CD4-positive, alpha-beta memory T cell (primary cell): ENCODE results near the gene SHC2. TPM values are rescaled to one million over a fixed set of nuclear protein-coding genes. Genes with fewer than 3 reads are reported as not detected.
"Not testable (repeated sequence)": the region's sequence is repeated elsewhere in the genome, so short reads cannot be mapped to it uniquely, and the experiment has no call there.

Experiments
- CTCF ChIA-PET: fragments of 350-600 bp; sonication (Branson Sonifier 250); formaldehyde crosslinking; loops from one replicate; lab custom pipeline; 2021; ENCODE audit warnings: inconsistent platforms; ENCODE audit not compliant: partially characterized antibody; lab: Charles Lee
- POLR2A ChIA-PET: fragments of 350-600 bp; sonication (Branson Sonifier 250); formaldehyde crosslinking; loops from one replicate; lab custom pipeline; 2021; ENCODE audit not compliant: partially characterized antibody; lab: Charles Lee
- DNase-seq, 5 donors: peaks; one replicate each; pipeline versions ENCODE4 v3.0.0 to v3.0.0-alpha.2; 2020 to 2022; ENCODE audit warnings: mixed read lengths in 1 of 5
- H3K27ac ChIP-seq: one replicate; pipeline ENCODE4 v1.7.0; 2013; ENCODE audit warnings: low read depth, low read length
- H3K27me3 ChIP-seq: 2 replicates; pipeline ENCODE4 v1.7.0; 2013; ENCODE audit warnings: mild to moderate bottlenecking, low read length, moderate library complexity; ENCODE audit not compliant: insufficient read depth
- H3K36me3 ChIP-seq: 2 replicates; pipeline ENCODE4 v1.7.0; 2013; ENCODE audit warnings: mild to moderate bottlenecking, low read length, moderate library complexity; ENCODE audit not compliant: insufficient read depth
- H3K4me1 ChIP-seq: 2 replicates; pipeline ENCODE4 v1.7.0; 2013; ENCODE audit warnings: mild to moderate bottlenecking, low read length, moderate library complexity; ENCODE audit not compliant: insufficient read depth
- H3K4me3 ChIP-seq, 2 donors: one replicate each; pipeline ENCODE4 v1.7.0; 2013; ENCODE audit warnings: low read length in 2 of 2, mild to moderate bottlenecking in 1 of 2
- H3K9me3 ChIP-seq, 2 donors: one replicate each; pipeline ENCODE4 v1.7.0; 2013; ENCODE audit warnings: low read length in 2 of 2, control low read depth in 1 of 2; ENCODE audit not compliant: control insufficient read depth in 1 of 2
- H3K27ac Mint-ChIP-seq, 7 donors: one replicate each; pipeline ENCODE4 v1.8.0; 2020 to 2021; ENCODE audit warnings: mixed read lengths in 7 of 7, mild to moderate bottlenecking in 6 of 7, inconsistent platforms in 3 of 7, moderate library complexity in 3 of 7
- H3K27me3 Mint-ChIP-seq, 2 donors: one replicate each; pipeline ENCODE4 v1.8.0; 2020 to 2021; ENCODE audit warnings: mixed read lengths in 2 of 2
- H3K36me3 Mint-ChIP-seq, 2 donors: one replicate each; pipeline ENCODE4 v1.8.0; 2020 to 2021; ENCODE audit warnings: mixed read lengths in 2 of 2, inconsistent platforms in 1 of 2, mild to moderate bottlenecking in 1 of 2
- H3K4me1 Mint-ChIP-seq, 4 donors: one replicate each; pipeline ENCODE4 v1.8.0; 2020 to 2021; ENCODE audit warnings: mixed read lengths in 4 of 4, mild to moderate bottlenecking in 1 of 4
- H3K4me3 Mint-ChIP-seq, 8 donors: one replicate each; pipeline ENCODE4 v1.8.0; 2020 to 2021; ENCODE audit warnings: mixed read lengths in 8 of 8, mild to moderate bottlenecking in 7 of 8, moderate library complexity in 6 of 8, inconsistent platforms in 3 of 8
- H3K9me3 Mint-ChIP-seq, 8 donors: one replicate each; pipeline ENCODE4 v1.8.0; 2020 to 2021; ENCODE audit warnings: mixed read lengths in 8 of 8, mild to moderate bottlenecking in 5 of 8, inconsistent platforms in 3 of 8, moderate library complexity in 1 of 8
- intact Hi-C: fragments of 100-400 bp; cut with micrococcal nuclease; formaldehyde crosslinking; loops from one replicate; pipeline ENCODE4 v1.15.1; 2023
- polyA plus RNA-seq, 2 donors: library from polyadenylated mRNA; unstranded; fragments of 300-500 nt; fragmentation: Illumina TruSeq; gene quantifications; one replicate each; pipeline ENCODE4 v1.2.3, GENCODE V29; 2021
- total RNA-seq, 2 experiments: library from RNA; stranded (reverse); gene quantifications; one replicate each; pipeline ENCODE4 v1.2.3, GENCODE V29; 2021

SHC2 gene
- total and polyA plus RNA-seq, 4 experiments from 2014 or later = 0.55 to 0.64 TPM; not detected in 2

DNA sequence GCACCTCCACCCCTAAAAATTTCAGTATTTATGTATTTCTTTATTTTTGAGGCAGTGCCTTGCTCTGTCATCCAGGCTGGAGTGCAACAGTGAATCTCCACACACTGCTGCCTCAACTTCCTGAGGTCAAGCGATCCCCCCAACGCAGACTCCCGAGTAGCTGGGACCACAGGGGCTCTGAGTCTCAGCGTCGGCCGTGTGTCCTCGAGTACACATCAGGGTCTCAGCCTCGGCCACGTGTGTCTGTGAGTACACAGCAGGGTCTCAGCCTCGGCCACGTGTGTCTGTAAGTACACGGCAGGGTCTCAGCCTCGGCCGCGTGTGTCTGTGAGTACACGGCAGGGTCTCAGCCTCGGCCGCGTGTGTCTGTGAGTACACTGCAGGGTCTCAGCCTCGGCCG is 73.1 kb downstream of the SHC2 start:
- no peak overlapping the region for H3K4me3 Mint-ChIP-seq
- peaks cover 3 to 15% (median 8%) of the 10 kb centered on the region in 4 donors for H3K4me1 Mint-ChIP-seq
- no peak overlapping the region for H3K27ac Mint-ChIP-seq
- no peaks in the 10 kb centered on the region for H3K36me3 Mint-ChIP-seq
- intact Hi-C loops = no loop called here
- DNase-seq = no peak
- ChIA-PET CTCF (no interaction called here), POLR2A (no interaction called here)
- Histone ChIP-seq H3K4me3 (no peak overlapping the region), H3K36me3 (no peaks in the 10 kb centered on the region), H3K27ac (no peak overlapping the region), H3K4me1 (peaks cover 6% of the 10 kb centered on the region), H3K27me3 (peaks cover 3% of the 10 kb centered on the region), H3K9me3 (no peaks in the 10 kb centered on the region)
- H3K27me3 Mint-ChIP-seq = peaks cover 27 to 34% of the 10 kb centered on the region in 2 donors
- H3K9me3 Mint-ChIP-seq = peaks cover 0 to 1% (median 0%) of the 10 kb centered on the region in 8 donors

GRCh38 chr19:386632-387301 is 74.1 kb downstream of the SHC2 start:
- POLR2A ChIA-PET, H3K36me3 ChIP-seq, H3K9me3 Mint-ChIP-seq, H3K9me3 ChIP-seq, H3K4me3 Mint-ChIP-seq, H3K27ac Mint-ChIP-seq, H3K4me3 ChIP-seq, H3K27ac ChIP-seq, CTCF ChIA-PET, H3K4me1 ChIP-seq, DNase-seq, H3K36me3 Mint-ChIP-seq, intact Hi-C loops, H3K27me3 ChIP-seq: not testable (repeated sequence)
- peaks cover 10 to 19% (median 15%) of the 10 kb centered on the region in 4 donors for H3K4me1 Mint-ChIP-seq
- H3K27me3 Mint-ChIP-seq = peaks cover 30 to 37% of the 10 kb centered on the region in 2 donors

DNA sequence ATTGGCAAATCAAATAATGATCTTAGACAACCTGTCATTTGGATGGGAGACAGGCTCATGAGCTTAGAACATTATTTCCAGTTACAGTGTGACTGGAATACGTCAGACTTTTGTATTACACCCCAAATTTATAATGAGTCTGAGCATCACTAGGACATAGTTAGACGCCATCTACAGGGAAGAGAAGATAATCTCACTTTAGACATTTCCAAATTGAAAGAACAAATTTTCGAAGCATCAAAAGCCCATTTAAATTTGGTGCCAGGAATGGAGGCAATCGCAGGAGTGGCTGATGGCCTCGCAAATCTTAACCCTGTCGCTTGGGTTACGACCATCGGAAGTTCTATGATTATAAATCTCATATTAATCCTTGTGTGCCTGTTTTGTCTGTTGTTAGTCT is 74.6 kb downstream of the SHC2 start:
- Mint-ChIP-seq H3K27me3 (peaks cover 30 to 37% of the 10 kb centered on the region in 2 donors), H3K4me3 (peak overlapping the region in 1 of 8 donors; percentile 52), H3K4me1 (peaks cover 10 to 23% (median 15%) of the 10 kb centered on the region in 4 donors)
- H3K36me3 Mint-ChIP-seq, H3K27ac Mint-ChIP-seq, H3K4me3 ChIP-seq, H3K9me3 ChIP-seq, H3K9me3 Mint-ChIP-seq, DNase-seq, intact Hi-C loops, POLR2A ChIA-PET, H3K36me3 ChIP-seq, CTCF ChIA-PET, H3K27me3 ChIP-seq, H3K27ac ChIP-seq, H3K4me1 ChIP-seq: not testable (repeated sequence)

GRCh38 chr19:384799-385169 is 76.0 kb downstream of the SHC2 start:
- POLR2A ChIA-PET = no interaction called here
- no peak overlapping the region for H3K4me3 Mint-ChIP-seq
- Histone ChIP-seq H3K4me3 (no peak overlapping the region), H3K27ac (no peak overlapping the region), H3K27me3 (peaks cover 3% of the 10 kb centered on the region), H3K9me3 (no peaks in the 10 kb centered on the region), H3K4me1 (peaks cover 9% of the 10 kb centered on the region), H3K36me3 (no peaks in the 10 kb centered on the region)
- peaks cover 0 to 3% of the 10 kb centered on the region in 2 donors for H3K36me3 Mint-ChIP-seq
- H3K27ac Mint-ChIP-seq = no peak overlapping the region
- H3K4me1 Mint-ChIP-seq = peaks cover 10 to 23% (median 15%) of the 10 kb centered on the region in 4 donors
- peaks cover 31 to 43% of the 10 kb centered on the region in 2 donors for H3K27me3 Mint-ChIP-seq
- DNase-seq = no peak
- CTCF ChIA-PET = no interaction called here
- intact Hi-C loops = no loop called here
- peaks cover 0 to 4% (median 0%) of the 10 kb centered on the region in 8 donors for H3K9me3 Mint-ChIP-seq

GRCh38 chr19:383922-384798 is 76.7 kb downstream of the SHC2 start:
- Mint-ChIP-seq H3K36me3 (peaks cover 0 to 3% of the 10 kb centered on the region in 2 donors), H3K9me3 (peaks cover 0 to 4% (median 0%) of the 10 kb centered on the region in 8 donors), H3K27ac (no peak overlapping the region), H3K4me3 (no peak overlapping the region), H3K27me3 (peaks cover 31 to 43% of the 10 kb centered on the region in 2 donors), H3K4me1 (peaks cover 10 to 23% (median 15%) of the 10 kb centered on the region in 4 donors)
- Histone ChIP-seq H3K27ac (no peak overlapping the region), H3K4me1 (peaks cover 9% of the 10 kb centered on the region), H3K9me3 (no peaks in the 10 kb centered on the region), H3K27me3 (peaks cover 3% of the 10 kb centered on the region), H3K4me3 (no peak overlapping the region), H3K36me3 (no peaks in the 10 kb centered on the region)
- ChIA-PET CTCF (no interaction called here), POLR2A (no interaction called here)
- no peak for DNase-seq
- intact Hi-C loops = no loop called here

- intact Hi-C loops = no loop called here
- ChIA-PET CTCF (interaction anchor here (1.0 kb wide), 2 partner anchors 123 to 128 kb away, joined by 3 to 6 read pairs; no protein-coding TSS in a partner anchor), POLR2A (no interaction called here)
- H3K27ac Mint-ChIP-seq = peak overlapping the region in 1 of 7 donors; percentile 19
- Histone ChIP-seq H3K4me1 (peaks cover 9% of the 10 kb centered on the region), H3K27me3 (peaks cover 3% of the 10 kb centered on the region), H3K9me3 (no peaks in the 10 kb centered on the region), H3K36me3 (no peaks in the 10 kb centered on the region), H3K4me3 (no peak overlapping the region), H3K27ac (no peak overlapping the region)
- peaks cover 10 to 23% (median 15%) of the 10 kb centered on the region in 4 donors for H3K4me1 Mint-ChIP-seq
- H3K9me3 Mint-ChIP-seq = peaks cover 0 to 4% (median 0%) of the 10 kb centered on the region in 8 donors
- peaks cover 28 to 40% of the 10 kb centered on the region in 2 donors for H3K27me3 Mint-ChIP-seq
- DNase-seq = no peak
- peak overlapping the region in 6 of 8 donors; percentile 4 to 80 (median 22) for H3K4me3 Mint-ChIP-seq
- H3K36me3 Mint-ChIP-seq = peaks cover 0 to 3% of the 10 kb centered on the region in 2 donors
Observed at GRCh38 chr19:383040-383439, 77.8 kb downstream of the SHC2 start.

DNA sequence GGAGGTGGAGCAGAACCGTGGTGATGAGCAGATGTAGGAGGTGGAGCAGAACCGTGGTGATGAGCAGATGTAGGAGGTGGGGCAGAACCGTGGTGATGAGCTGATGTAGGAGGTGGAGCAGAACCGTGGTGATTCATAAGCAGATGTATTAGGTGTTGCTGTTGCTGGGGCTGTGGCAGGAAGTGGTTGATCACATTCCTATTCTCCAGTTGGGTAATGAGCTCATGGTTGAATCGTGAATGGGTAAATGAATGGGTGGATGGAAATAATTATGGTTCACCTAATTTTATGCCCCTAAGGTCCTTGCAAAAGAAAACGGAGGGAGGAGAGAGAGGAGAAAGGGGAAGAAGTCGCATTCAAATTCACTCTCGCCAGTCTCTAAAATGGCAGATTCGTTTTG is 78.3 kb downstream of the SHC2 start:
- H3K27me3 ChIP-seq, H3K27ac ChIP-seq, H3K36me3 Mint-ChIP-seq, H3K4me3 ChIP-seq, H3K9me3 Mint-ChIP-seq, intact Hi-C loops, H3K4me1 ChIP-seq, POLR2A ChIA-PET, H3K9me3 ChIP-seq, H3K36me3 ChIP-seq: not testable (repeated sequence)
- CTCF ChIA-PET = interaction anchor here (1.0 kb wide), 2 partner anchors 124 to 128 kb away, joined by 3 to 6 read pairs; no protein-coding TSS in a partner anchor
- peaks cover 26 to 43% of the 10 kb centered on the region in 2 donors for H3K27me3 Mint-ChIP-seq
- H3K4me1 Mint-ChIP-seq = peaks cover 10 to 24% (median 17%) of the 10 kb centered on the region in 4 donors
- DNase-seq = peak; percentile 16 to 67 (median 40)
- peak overlapping the region in 4 of 7 donors; percentile 19 to 86 (median 48) for H3K27ac Mint-ChIP-seq
- H3K4me3 Mint-ChIP-seq = peak overlapping the region in 7 of 8 donors; percentile 23 to 83 (median 37)
